IPS DF 4.7 (cell line): ENCODE results near the gene LBH.

ENCODE experiments used
- DNase-seq: peaks from one replicate; pipeline ENCODE4 v3.0.0-alpha.2; 2013; ENCODE audit warnings: low spot score; ENCODE audit errors: extremely low read depth

LBH gene

GRCh38 chr2:30231212-30231995 lies at the start of gene LBH:
Gene LBH (plus strand): TSS chr2:30231534. CDS start chr2:30231739, 205 bp downstream.
- no peak for DNase-seq

- DNase-seq, result no peak
Measured at GRCh38 chr2:30184035-30184434, 47.3 kb upstream of the LBH start.

- no peak for DNase-seq
Measured at GRCh38 chr2:30185178-30185577, 46.2 kb upstream of the LBH start.

GRCh38 chr2:30188292-30188691 lies 43.0 kb upstream of the LBH start:
- no peak for DNase-seq

GRCh38 chr2:30190637-30191036 lies 40.7 kb upstream of the LBH start:
- DNase-seq, result no peak

- no peak for DNase-seq
Measured at GRCh38 chr2:30191107-30191506, 40.2 kb upstream of the LBH start.

- no peak for DNase-seq
Measured at GRCh38 chr2:30191819-30192271, 39.5 kb upstream of the LBH start.

GRCh38 chr2:30192314-30192713 lies 39.0 kb upstream of the LBH start:
- no peak for DNase-seq

- DNase-seq, result no peak
Measured at GRCh38 chr2:30193104-30193681, 38.1 kb upstream of the LBH start.

- DNase-seq, result no peak
Measured at GRCh38 chr2:30194421-30194820, 36.9 kb upstream of the LBH start.

- DNase-seq, result no peak
Measured at GRCh38 chr2:30195016-30195415, 36.3 kb upstream of the LBH start.

- DNase-seq, result no peak
Measured at GRCh38 chr2:30197570-30198192, 33.7 kb upstream of the LBH start.

GRCh38 chr2:30201990-30202389 lies 29.3 kb upstream of the LBH start:
- DNase-seq, result no peak

GRCh38 chr2:30203156-30203555 lies 28.2 kb upstream of the LBH start:
- DNase-seq, result no peak

- no peak for DNase-seq
Measured at GRCh38 chr2:30204281-30204680, 27.1 kb upstream of the LBH start.

GRCh38 chr2:30205456-30205855 lies 25.9 kb upstream of the LBH start:
- DNase-seq, result no peak

GRCh38 chr2:30206461-30207430 lies 24.6 kb upstream of the LBH start:
- no peak for DNase-seq

- peak; percentile 80 for DNase-seq
Measured at GRCh38 chr2:30208453-30208852, 22.9 kb upstream of the LBH start.

- DNase-seq, result no peak
Measured at GRCh38 chr2:30209227-30209626, 22.1 kb upstream of the LBH start.

- no peak for DNase-seq
Measured at GRCh38 chr2:30213326-30213725, 18.0 kb upstream of the LBH start.

GRCh38 chr2:30213907-30214463 lies 17.3 kb upstream of the LBH start:
- DNase-seq, result no peak
